HUES48 (cell line): ENCODE measurements around the gene DMRTB1.
A peak's percentile ranks its signal among the peaks of the same experiment; 100 is the strongest.

Experiments used
- H3K27ac ChIP-seq: one replicate; pipeline ENCODE4 v1.7.0; 2013; ENCODE audit warnings: low read depth, low read length, inconsistent platforms
- H3K27me3 ChIP-seq: 2 replicates; pipeline ENCODE4 v1.6.1; 2013; ENCODE audit warnings: mild to moderate bottlenecking, low read length; ENCODE audit not compliant: control insufficient read depth, insufficient read depth
- H3K36me3 ChIP-seq: 2 replicates; pipeline ENCODE4 v1.6.1; 2013; ENCODE audit warnings: low read length; ENCODE audit not compliant: control insufficient read depth, insufficient read depth
- H3K4me1 ChIP-seq: 2 replicates; pipeline ENCODE4 v1.6.1; 2013; ENCODE audit warnings: mild to moderate bottlenecking, low read length; ENCODE audit not compliant: control insufficient read depth, insufficient read depth
- H3K4me3 ChIP-seq: 2 replicates; pipeline ENCODE4 v1.5.1; 2013; ENCODE audit warnings: mild to moderate bottlenecking, low read depth, low read length
- H3K9ac ChIP-seq: 2 replicates; pipeline ENCODE4 v1.6.1; 2013; ENCODE audit warnings: mild to moderate bottlenecking, low read depth, low read length, moderate library complexity
- H3K9me3 ChIP-seq: 2 replicates; pipeline ENCODE4 v1.6.1; 2013; ENCODE audit warnings: low read length; ENCODE audit not compliant: control insufficient read depth, insufficient read depth

The DMRTB1 gene

GRCh38 chr1:53459321-53460175 lies at the start of gene DMRTB1:
TSS of gene DMRTB1 (plus strand) at chr1:53459399. CDS start at chr1:53459454, 55 bp downstream.
- Histone ChIP-seq H3K27me3 (no peaks in the 10 kb centered on the region), H3K9me3 (no peaks in the 10 kb centered on the region), H3K27ac (no peak within 1 kb of the TSS), H3K4me1 (no peaks in the 10 kb centered on the region), H3K9ac (no peak within 1 kb of the TSS), H3K4me3 (no peak within 1 kb of the TSS), H3K36me3 (no peaks in the 10 kb centered on the region)

GRCh38 chr1:53409695-53410094 lies 49.5 kb upstream of the DMRTB1 start:
- no peak overlapping the region for H3K27ac ChIP-seq
- no peaks in the 10 kb centered on the region for H3K36me3 ChIP-seq
- H3K9ac ChIP-seq, result no peak overlapping the region

GRCh38 chr1:53410100-53410541 lies 49.1 kb upstream of the DMRTB1 start:
- Histone ChIP-seq H3K27me3 (0 out of 2 replicates have a peak, but pooled peaks cover 3% of the 10 kb centered on the region), H3K36me3 (no peaks in the 10 kb centered on the region), H3K4me3 (no peak overlapping the region), H3K27ac (no peak overlapping the region), H3K9me3 (no peaks in the 10 kb centered on the region), H3K4me1 (0 out of 2 replicates have a peak, but pooled peaks cover 12% of the 10 kb centered on the region), H3K9ac (no peak overlapping the region)

More at GRCh38 chr1:53409695-53410094, 49.5 kb upstream of the DMRTB1 start:
- no peak overlapping the region for H3K4me3 ChIP-seq
- H3K9me3 ChIP-seq, result no peaks in the 10 kb centered on the region
- H3K27me3 ChIP-seq, result 0 out of 2 replicates have a peak, but pooled peaks cover 3% of the 10 kb centered on the region
- H3K4me1 ChIP-seq, result 0 out of 2 replicates have a peak, but pooled peaks cover 12% of the 10 kb centered on the region

GRCh38 chr1:53410701-53411100 lies 48.5 kb upstream of the DMRTB1 start:
- no peak overlapping the region for H3K9ac ChIP-seq
- H3K27me3 ChIP-seq, result 0 out of 2 replicates have a peak, but pooled peaks cover 3% of the 10 kb centered on the region
- H3K9me3 ChIP-seq, result no peaks in the 10 kb centered on the region
- no peak overlapping the region for H3K4me3 ChIP-seq
- H3K4me1 ChIP-seq, result 0 out of 2 replicates have a peak, but pooled peaks cover 13% of the 10 kb centered on the region
- H3K36me3 ChIP-seq, result no peaks in the 10 kb centered on the region
- H3K27ac ChIP-seq, result no peak overlapping the region

GRCh38 chr1:53411541-53412152 lies 47.6 kb upstream of the DMRTB1 start:
- Histone ChIP-seq H3K36me3 (no peaks in the 10 kb centered on the region), H3K9ac (no peak overlapping the region), H3K4me3 (no peak overlapping the region), H3K27me3 (0 out of 2 replicates have a peak, but pooled peaks cover 3% of the 10 kb centered on the region), H3K27ac (no peak overlapping the region), H3K4me1 (peaks cover 22% of the 10 kb centered on the region), H3K9me3 (no peaks in the 10 kb centered on the region)

GRCh38 chr1:53412285-53413174 lies 46.7 kb upstream of the DMRTB1 start:
- Histone ChIP-seq H3K27me3 (0 out of 2 replicates have a peak, but pooled peaks cover 3% of the 10 kb centered on the region), H3K4me1 (peaks cover 31% of the 10 kb centered on the region), H3K9ac (no peak overlapping the region)

GRCh38 chr1:53413175-53414001 lies 45.8 kb upstream of the DMRTB1 start:
- Histone ChIP-seq H3K9ac (no peak overlapping the region), H3K9me3 (no peaks in the 10 kb centered on the region), H3K27ac (peak overlapping the region; percentile 40), H3K36me3 (no peaks in the 10 kb centered on the region), H3K27me3 (0 out of 2 replicates have a peak, but pooled peaks cover 3% of the 10 kb centered on the region), H3K4me3 (no peak overlapping the region), H3K4me1 (peaks cover 36% of the 10 kb centered on the region)

More at GRCh38 chr1:53412285-53413174, 46.7 kb upstream of the DMRTB1 start:
- H3K27ac ChIP-seq, result peak overlapping the region; percentile 40
- no peaks in the 10 kb centered on the region for H3K36me3 ChIP-seq
- no peaks in the 10 kb centered on the region for H3K9me3 ChIP-seq
- no peak overlapping the region for H3K4me3 ChIP-seq

- Histone ChIP-seq H3K9me3 (no peaks in the 10 kb centered on the region), H3K4me1 (peaks cover 41% of the 10 kb centered on the region), H3K27me3 (0 out of 2 replicates have a peak, but pooled peaks cover under 1% of the 10 kb centered on the region), H3K4me3 (no peak overlapping the region), H3K27ac (no peak overlapping the region), H3K9ac (no peak overlapping the region), H3K36me3 (no peaks in the 10 kb centered on the region)
Measured at GRCh38 chr1:53414632-53415031, 44.6 kb upstream of the DMRTB1 start.

GRCh38 chr1:53415432-53415831 lies 43.8 kb upstream of the DMRTB1 start:
- Histone ChIP-seq H3K4me1 (peaks cover 35% of the 10 kb centered on the region), H3K9me3 (no peaks in the 10 kb centered on the region)

More at GRCh38 chr1:53415432-53415831, 43.8 kb upstream of the DMRTB1 start:
- H3K27me3 ChIP-seq, result no peaks in the 10 kb centered on the region
- H3K27ac ChIP-seq, result no peak overlapping the region
- H3K4me3 ChIP-seq, result no peak overlapping the region
- H3K36me3 ChIP-seq, result no peaks in the 10 kb centered on the region
- H3K9ac ChIP-seq, result no peak overlapping the region
